Parathyroid adenoma (tissue), 2 donors: Measurements from ENCODE around the gene TCOF1.

ENCODE experiments used
- H2AFZ ChIP-seq: fragments of 300-600 bp; sonication (generic); one replicate; pipeline ENCODE4 v1.7.0; 2017; ENCODE audit warnings: antibody characterized with exemption, mild to moderate bottlenecking
- H3K27ac ChIP-seq: fragments of 300-600 bp; sonication (generic); one replicate; pipeline ENCODE4 v1.7.0; 2017
- H3K27me3 ChIP-seq: fragments of 300-600 bp; sonication (generic); one replicate; pipeline ENCODE4 v1.7.0; 2017; ENCODE audit warnings: low read length; ENCODE audit not compliant: control insufficient read depth, insufficient read depth
- H3K36me3 ChIP-seq: fragments of 300-600 bp; sonication (generic); one replicate; pipeline ENCODE4 v1.7.0; 2017; ENCODE audit warnings: low read length; ENCODE audit not compliant: control insufficient read depth, insufficient read depth
- H3K4me1 ChIP-seq: fragments of 300-600 bp; sonication (generic); one replicate; pipeline ENCODE4 v1.7.0; 2017; ENCODE audit warnings: control low read depth
- H3K4me2 ChIP-seq: fragments of 300-600 bp; sonication (generic); one replicate; pipeline ENCODE4 v1.7.0; 2017; ENCODE audit warnings: low read length
- H3K4me3 ChIP-seq: fragments of 300-600 bp; sonication (generic); one replicate; pipeline ENCODE4 v1.7.0; 2017; ENCODE audit warnings: low read depth, low read length
- H3K79me2 ChIP-seq: fragments of 300-600 bp; sonication (generic); one replicate; pipeline ENCODE4 v1.7.0; 2017; ENCODE audit warnings: control low read depth
- H3K9ac ChIP-seq: fragments of 300-600 bp; sonication (generic); one replicate; pipeline ENCODE4 v1.7.0; 2017; ENCODE audit warnings: mild to moderate bottlenecking
- H3K9me3 ChIP-seq: fragments of 300-600 bp; sonication (generic); one replicate; pipeline ENCODE4 v1.7.0; 2017; ENCODE audit warnings: low read length; ENCODE audit not compliant: control insufficient read depth
- TF ChIP-seq, protein P1 (sequence below): fragments of 300-600 bp; sonication (generic); IDR thresholded peaks from one replicate; pipeline ENCODE4 v1.7.0; 2017; ENCODE audit warnings: antibody characterized with exemption, mild to moderate bottlenecking
- donor health status: primary hyperparathyroidism.

TCOF1 gene

DNA sequence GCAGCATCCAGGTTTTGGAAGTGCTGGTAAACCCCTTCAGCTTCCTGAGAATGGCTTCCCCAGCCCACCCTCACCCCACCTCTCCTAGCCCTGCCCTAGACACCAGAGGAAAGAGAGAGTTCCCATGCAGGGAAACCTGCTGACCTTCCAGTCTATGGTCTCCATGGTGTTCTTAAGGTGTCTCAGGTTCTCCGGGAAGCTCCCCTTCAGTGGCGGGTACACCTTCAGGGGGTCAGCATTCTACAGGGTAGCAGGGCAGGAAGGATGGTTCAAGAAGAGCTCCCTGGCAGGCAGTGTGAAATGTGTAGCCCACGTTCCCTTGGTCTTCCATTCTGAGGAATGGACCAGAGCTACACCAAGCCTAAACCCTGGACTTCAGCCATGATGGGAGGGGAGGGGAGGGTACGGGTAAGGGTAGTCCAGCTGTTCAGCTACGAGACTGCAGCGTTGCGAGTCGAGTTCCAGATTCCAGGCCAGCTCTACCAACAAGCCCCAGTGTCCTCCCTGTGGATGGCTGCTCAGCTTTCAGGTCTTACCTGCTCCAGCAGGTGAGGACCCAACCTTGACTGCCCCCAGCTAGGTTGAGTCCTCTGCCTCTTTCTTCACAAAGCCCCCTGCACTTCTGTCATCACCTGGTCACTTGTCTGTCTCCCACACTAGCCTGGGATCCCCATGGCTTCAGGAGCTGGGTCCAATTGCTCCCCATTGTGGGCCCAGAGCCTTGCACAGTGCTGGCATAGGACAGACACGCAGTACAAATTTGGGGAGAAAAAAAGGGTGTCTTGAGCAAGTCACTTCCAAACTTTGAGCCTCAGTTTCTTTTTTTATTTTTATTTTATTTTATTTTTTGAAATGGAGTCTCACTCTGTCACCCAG lies 47.7 kb downstream of the TCOF1 start:
- H3K27ac ChIP-seq = no peak overlapping the region

DNA sequence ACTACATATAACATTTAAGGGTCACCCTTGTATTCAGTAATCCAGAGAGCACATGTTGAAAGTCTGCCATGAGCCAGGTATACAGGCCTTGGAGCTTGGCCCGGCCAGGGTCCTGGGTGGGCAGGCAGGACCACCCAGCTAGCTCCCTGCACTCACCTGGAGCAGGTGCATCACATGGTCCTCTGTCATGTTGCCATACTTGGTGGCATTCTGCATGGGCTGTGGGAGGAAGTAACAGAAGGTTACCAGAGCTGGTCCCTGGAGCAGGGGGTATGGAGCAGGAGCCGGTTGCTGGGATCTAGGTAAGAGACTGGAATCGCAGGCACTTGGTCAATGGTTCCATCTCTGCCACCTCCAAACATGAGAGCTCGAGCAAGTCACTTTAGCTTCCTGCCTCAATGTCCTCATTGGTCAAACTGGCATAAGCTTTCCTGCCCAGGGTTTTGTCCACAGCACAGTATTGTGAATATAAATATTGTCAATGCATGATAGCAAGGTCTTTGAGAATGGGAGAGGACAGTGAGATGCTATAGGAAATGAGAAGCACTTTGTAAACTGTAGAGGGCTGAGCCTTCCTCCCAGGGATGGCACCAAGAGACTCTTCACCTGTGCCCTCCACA lies 48.7 kb downstream of the TCOF1 start:
- no peaks in the 10 kb centered on the region for H3K36me3 ChIP-seq
- no peaks in the 10 kb centered on the region for H3K79me2 ChIP-seq
- H3K4me2 ChIP-seq = no peak overlapping the region
- no peak overlapping the region for H3K9ac ChIP-seq
- H3K9me3 ChIP-seq = no peaks in the 10 kb centered on the region
- no peak overlapping the region for H3K27ac ChIP-seq
- H3K4me1 ChIP-seq = peaks cover 2% of the 10 kb centered on the region
- TF ChIP-seq, protein P1, sequence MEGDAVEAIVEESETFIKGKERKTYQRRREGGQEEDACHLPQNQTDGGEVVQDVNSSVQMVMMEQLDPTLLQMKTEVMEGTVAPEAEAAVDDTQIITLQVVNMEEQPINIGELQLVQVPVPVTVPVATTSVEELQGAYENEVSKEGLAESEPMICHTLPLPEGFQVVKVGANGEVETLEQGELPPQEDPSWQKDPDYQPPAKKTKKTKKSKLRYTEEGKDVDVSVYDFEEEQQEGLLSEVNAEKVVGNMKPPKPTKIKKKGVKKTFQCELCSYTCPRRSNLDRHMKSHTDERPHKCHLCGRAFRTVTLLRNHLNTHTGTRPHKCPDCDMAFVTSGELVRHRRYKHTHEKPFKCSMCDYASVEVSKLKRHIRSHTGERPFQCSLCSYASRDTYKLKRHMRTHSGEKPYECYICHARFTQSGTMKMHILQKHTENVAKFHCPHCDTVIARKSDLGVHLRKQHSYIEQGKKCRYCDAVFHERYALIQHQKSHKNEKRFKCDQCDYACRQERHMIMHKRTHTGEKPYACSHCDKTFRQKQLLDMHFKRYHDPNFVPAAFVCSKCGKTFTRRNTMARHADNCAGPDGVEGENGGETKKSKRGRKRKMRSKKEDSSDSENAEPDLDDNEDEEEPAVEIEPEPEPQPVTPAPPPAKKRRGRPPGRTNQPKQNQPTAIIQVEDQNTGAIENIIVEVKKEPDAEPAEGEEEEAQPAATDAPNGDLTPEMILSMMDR = no peak
- H2AFZ ChIP-seq = no peak overlapping the region
- H3K27me3 ChIP-seq = no peaks in the 10 kb centered on the region
- no peak overlapping the region for H3K4me3 ChIP-seq

More for the DNA sequence above, 47.7 kb downstream of the TCOF1 start:
- H3K9ac ChIP-seq = no peak overlapping the region
- H3K4me2 ChIP-seq = no peak overlapping the region
- no peaks in the 10 kb centered on the region for H3K9me3 ChIP-seq
- no peaks in the 10 kb centered on the region for H3K27me3 ChIP-seq
- no peak overlapping the region for H2AFZ ChIP-seq
- TF ChIP-seq, protein P1 = no peak
- no peaks in the 10 kb centered on the region for H3K36me3 ChIP-seq
- no peak overlapping the region for H3K4me3 ChIP-seq
- no peaks in the 10 kb centered on the region for H3K79me2 ChIP-seq
- H3K4me1 ChIP-seq = peaks cover 2% of the 10 kb centered on the region

DNA sequence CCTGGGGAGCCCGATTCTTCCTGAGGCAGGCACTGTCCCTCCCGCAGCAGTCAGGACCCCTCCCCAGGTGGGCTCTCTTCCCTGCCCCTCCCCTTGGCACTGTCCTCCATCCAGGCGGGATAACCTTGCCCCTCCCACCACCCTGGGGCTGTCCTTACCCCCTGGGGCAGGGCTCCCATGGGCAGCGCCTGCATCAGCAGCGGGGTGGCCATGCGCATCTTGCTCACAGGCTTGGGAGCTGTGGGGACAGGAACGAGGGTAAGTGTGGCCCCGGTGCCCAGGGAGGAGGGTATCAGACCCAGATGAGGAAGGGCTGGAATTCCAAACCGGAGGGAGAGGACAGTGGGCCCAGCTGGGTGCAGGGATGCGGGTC lies 49.2 kb downstream of the TCOF1 start:
- no peaks in the 10 kb centered on the region for H3K9me3 ChIP-seq
- no peak overlapping the region for H3K4me2 ChIP-seq
- H3K79me2 ChIP-seq = no peaks in the 10 kb centered on the region
- H3K36me3 ChIP-seq = no peaks in the 10 kb centered on the region
- H2AFZ ChIP-seq = no peak overlapping the region
- no peak overlapping the region for H3K9ac ChIP-seq
- peaks cover 4% of the 10 kb centered on the region for H3K4me1 ChIP-seq
- no peaks in the 10 kb centered on the region for H3K27me3 ChIP-seq
- no peak overlapping the region for H3K4me3 ChIP-seq
- H3K27ac ChIP-seq = no peak overlapping the region
- TF ChIP-seq, protein P1 = no peak

DNA sequence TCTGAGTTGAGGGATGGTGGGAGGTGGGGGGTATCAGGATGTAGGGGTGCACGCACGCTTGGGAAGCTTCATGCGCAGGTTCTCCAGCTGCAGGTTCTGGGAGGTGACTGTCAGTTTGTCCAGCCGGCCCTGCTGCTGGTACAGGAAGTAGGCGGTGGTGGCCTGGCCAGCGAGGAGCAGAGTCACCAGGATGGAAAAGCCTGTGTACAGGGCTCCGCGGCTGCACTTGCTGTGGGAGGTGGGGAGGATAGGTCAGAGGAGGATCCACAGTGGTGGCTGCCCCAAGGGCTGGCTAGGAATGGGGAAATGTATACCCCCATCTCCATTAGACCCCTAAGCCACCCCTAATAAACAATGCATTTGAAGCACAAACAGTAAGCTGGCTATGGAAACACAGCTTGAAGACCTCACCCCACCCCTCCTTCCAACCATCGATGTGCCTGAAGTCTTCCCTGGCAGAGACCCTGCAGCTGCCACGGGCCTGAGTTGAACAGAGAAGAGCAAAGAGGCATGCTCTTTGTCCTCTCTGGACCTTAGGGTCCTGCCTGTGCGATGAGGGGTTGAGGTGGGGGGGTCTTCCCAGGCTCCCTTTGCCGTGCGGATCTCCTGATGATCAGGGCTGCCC lies 49.7 kb downstream of the TCOF1 start:
- Histone ChIP-seq H3K27ac (no peak overlapping the region), H3K9ac (no peak overlapping the region), H3K79me2 (no peaks in the 10 kb centered on the region), H3K4me3 (no peak overlapping the region), H3K9me3 (no peaks in the 10 kb centered on the region), H3K27me3 (no peaks in the 10 kb centered on the region), H2AFZ (no peak overlapping the region), H3K36me3 (no peaks in the 10 kb centered on the region), H3K4me1 (peaks cover 4% of the 10 kb centered on the region), H3K4me2 (no peak overlapping the region)
- TF ChIP-seq, protein P1 = no peak
